NCI-H345 (cell line): ENCODE data around the gene ABCA1.
"Not testable (repeated sequence)": the region's sequence is repeated elsewhere in the genome, so short reads cannot be mapped to it uniquely, and the experiment has no call there.

ENCODE experiments used
- DNase-seq: peaks from one replicate; lab custom pipeline; 2025; lab: John Stamatoyannopoulos, UW

Gene ABCA1

DNA sequence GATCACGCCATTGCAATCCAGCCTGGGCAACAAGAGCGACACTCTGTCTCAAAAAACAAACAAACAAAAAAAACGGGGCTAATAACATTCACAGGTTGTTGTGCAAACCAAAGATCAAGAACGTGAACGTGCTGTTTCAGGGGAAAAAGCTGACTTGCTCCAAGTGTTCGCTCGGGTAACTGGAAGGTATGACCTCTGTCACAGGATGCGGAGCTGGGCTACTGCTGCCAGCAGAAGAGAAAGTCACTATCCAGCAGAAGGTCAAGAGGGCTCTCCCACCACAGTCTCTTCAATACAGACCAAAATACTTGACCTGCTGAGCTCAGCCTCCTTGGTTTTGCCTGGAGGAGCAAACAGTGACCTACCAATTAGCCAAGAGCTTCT is 59.7 kb downstream of the ABCA1 start:
- no peak for DNase-seq

DNA sequence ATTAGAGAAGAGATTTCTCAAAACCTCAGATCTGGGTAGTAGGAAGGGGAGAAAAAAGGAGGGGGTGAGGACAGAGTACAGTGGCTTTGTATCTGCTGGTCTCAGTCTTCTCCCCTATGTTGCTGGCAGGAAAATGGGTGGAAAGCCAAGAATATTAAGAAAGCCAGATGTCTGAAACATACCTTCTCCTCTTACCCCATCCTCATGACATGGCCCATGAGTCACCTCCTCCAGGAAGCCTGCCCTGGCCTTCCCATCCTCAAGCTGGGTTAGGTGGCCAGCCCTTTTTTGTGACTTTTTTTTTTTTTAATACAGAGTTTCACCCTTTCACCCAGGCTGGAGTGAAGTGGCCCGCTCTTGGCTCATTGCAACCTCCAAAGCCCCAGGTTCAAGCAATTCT is 61.8 kb downstream of the ABCA1 start:
- DNase-seq, result no peak

DNA sequence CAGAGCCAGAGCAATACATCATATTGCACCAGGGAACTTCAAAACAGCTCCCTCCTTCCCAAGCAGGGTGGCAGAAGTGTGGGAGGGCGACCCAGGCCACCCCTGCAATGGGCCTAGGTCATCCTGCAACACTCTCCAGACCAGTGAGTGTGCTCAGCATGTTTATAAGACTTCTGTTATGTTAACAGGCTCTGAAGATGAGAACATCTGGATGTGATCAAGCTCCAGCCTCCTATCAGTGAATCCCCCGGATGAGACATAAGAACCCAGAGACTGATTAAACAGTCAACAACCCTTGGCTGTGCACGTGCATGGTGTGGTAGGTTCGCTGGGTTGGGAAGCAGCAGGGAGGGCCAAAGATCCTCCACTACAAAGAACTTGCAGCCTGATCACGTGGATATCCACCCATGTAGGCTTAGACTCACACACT is 63.3 kb downstream of the ABCA1 start:
- no peak for DNase-seq

DNA sequence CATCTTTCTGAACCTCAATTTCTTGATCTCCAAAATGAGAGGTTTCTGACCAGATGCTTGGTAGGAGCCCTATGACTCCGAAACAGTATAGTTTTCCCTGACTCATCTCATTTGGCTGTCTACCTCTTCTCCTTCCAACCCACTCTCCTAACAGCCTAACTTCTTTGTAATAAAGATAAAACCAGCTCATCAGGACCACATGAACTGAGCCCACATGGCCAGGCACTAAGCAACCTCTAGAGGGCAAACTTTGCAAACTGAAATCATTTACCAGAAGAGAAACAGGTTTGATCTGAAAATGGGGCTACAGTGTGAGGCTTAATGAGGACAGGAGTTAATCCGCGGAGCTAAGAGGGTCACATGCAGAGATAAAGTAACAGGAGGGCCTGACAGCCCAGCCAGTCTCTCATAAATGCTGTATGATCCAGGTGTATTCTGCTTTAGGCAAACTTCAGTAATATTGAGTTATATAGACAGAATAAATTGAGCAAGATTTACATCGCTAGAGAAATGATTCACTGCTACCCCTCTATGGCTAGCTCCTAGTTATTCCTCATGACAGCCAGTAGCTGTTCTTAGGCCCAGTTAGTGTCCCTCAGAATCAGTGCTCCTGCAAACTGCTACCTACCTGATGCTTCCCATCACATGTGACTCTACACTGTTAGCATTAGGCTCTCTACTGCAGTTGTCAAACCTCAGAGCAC is 64.6 kb downstream of the ABCA1 start:
- DNase-seq, result peak; percentile 74

DNA sequence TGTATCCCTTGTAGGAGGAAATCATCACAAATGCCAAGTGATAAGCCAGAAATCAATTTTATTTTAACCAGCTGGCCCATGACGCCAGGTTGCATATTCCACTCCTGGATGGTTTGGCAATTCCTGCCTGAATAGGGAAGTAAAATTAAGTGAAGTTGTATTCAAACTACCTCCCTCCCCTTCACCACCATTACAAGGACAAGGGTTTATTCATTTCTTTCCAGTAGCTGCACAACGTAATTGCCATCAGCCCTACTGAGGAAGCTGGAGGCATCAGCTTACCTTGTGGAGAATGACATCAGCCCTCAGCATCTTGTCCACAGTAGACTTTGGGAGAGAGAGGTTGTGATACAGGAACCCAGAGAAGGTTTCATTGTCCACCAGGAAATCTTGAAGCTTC is 66.6 kb downstream of the ABCA1 start:
- DNase-seq, result no peak

DNA sequence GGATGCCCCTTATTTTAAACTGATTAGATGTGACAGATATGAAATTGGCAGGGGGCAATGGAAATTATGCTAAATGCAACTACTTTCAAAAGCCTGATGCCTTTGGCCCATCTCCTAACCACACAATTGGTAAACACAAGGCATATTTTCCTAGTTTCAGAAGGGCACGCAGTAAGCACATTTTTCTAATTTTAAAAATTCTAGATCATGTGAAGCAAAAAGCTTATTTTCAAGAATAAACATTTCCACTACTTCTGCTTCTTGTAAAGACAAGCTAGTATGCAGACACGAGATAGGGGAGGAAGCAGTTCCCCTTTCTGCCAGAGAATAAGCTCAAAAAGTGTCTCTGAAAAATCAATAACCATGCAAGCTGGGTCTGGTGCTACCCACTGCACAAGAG is 67.7 kb downstream of the ABCA1 start:
- DNase-seq, result no peak

DNA sequence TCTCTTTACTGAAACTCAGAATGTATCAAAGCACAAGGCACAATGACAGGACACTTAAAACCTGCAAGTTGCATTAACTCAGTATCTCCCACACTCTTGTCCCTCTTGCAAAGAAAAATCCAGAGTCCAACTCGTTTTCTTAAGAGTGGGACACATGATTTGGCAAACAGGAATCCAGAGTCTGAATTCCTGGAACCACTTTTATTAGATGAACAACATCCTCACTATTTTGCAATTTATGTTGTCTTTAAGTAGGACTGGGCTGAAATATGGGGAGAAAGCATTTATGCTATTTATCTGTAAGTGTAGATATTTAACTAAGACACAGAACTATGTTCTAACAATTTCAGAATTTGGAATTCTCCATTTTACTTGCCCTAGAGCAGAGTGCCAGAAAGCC is 69.1 kb downstream of the ABCA1 start:
- DNase-seq, result no peak

DNA sequence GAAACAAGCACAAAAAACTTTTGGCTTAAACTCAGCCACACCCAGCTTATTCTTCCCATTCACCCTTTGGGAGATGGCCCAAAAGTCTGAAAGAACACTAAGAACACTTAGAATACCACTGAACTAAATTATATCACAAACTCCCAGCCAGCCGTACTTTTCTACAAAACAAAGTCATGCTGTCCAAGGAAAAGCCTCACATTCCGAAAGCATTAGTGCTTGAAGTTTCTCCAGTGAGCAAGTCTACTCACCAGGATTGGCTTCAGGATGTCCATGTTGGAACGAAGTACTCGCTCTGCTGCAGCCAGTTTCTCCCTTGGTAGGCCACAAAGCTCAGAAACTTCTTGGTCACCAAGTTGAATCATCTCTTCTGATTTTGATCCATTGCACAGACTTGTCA is 69.7 kb downstream of the ABCA1 start:
- no peak for DNase-seq

DNA sequence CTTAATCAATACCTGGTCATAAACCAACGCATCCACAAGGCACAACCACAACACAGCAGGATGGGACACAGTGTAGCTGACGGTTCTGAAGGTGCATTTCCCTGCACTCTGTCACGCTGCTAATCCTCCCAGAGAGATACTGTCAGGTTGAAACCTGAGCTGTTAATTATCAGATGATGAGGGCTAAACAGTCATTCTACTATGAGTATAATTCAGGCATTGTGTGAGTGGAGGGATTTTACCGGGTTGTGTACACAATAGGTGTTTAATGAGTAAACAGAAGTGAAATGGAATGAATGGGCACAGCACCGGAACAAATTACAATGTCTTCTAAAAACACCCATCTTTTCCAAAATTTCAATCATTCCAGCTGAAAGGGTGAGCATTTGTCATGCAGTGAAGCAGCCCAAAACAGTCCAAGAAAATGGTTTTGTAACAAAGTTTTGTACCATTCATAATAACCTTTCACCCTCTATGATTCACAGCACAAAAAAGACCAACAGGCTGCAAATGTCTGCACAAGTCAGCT is 71.5 kb downstream of the ABCA1 start:
- peak; percentile 83 for DNase-seq

DNA sequence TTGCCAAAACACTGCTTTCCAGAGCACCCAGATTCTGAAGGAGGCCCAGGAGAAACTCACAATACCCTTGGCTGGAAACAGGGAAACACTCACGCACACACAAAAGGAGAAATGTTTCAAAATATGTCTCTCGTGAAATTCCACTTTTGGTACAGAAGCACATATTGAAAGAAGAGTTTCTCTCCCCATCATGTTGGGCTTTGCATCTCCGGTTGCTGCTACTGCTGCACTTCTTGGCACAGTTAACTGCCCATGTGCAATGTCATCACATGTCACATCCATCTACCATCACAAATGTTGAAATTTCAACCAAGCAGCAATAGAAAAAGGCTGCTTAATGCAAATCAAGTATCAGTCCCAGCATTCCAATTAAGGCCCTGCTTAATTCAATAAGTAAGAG is 72.1 kb downstream of the ABCA1 start:
- no peak for DNase-seq

DNA sequence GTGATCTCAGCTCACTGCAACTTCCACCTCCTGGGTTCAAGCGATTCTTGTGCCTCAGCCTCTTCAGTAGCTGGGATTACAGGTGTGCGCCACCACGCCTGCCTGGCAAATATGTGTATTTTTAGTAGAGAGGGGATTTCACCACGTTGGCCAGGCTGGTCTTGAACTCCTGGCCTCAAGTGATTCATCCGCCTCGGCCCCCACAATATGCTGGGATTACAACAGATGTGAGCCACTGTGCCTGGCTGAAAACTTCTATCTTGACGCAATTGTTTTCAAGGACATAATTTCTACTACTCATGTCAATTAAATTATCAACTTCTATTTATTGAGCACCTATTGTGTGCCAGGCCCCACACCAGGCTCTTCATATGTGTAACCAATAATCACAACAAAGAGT is 72.7 kb downstream of the ABCA1 start:
- not testable (repeated sequence) for DNase-seq

DNA sequence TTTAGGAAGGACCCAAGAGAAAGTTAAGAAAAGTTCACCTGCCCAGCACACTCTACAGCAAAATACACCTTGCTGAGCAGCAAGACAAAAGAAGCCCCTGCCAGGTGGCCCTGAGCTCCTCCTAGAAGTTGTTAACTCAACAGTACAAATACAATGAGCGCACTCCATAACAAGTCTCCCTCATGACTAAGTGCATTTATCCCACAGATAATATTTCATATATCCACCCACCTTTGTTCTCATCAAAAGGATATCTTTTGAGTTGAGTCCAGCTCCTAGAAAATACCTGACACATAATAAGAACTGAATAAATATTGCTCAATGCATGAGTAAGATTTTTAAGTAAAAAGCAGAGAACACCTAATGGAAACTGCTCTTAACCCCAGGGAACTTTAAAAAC is 73.3 kb downstream of the ABCA1 start:
- peak; percentile 30 for DNase-seq

DNA sequence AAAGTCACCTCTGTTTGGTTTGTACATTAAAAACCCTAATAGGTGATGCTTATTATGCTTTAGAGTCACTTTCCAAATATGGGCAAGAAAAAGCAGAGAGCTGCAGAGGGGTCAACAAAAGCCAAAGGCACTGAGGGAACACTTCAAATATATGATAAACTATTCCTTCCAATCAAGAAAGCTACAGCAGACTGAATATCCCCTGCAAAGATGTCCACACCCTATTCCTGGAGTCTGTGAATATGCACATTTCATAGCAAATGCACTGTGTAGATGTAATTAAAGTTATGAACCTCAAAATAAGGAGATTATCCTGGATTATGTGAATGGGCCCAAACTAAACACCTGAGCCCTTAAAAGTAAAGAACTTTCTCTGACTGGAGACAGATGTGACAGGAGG is 74.3 kb downstream of the ABCA1 start:
- no peak for DNase-seq

DNA sequence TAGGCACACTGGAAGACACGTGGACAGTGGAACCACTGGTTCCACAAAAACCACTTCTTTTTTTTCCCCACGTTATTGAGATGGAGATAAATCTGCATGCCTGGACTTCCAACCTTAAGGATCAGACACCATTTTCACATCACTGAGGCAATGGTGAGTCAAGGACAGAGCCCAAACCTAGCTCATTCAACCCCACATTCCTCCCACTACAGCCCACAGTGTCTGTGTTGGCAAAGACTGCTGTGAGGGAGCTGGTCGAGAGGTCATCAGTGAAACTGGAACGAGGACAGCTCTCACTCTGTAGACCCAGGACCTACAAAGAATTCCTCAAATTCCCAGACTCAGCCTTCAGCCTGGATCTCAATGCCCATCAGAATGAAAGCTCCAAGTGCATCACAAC is 74.8 kb downstream of the ABCA1 start:
- DNase-seq, result no peak

DNA sequence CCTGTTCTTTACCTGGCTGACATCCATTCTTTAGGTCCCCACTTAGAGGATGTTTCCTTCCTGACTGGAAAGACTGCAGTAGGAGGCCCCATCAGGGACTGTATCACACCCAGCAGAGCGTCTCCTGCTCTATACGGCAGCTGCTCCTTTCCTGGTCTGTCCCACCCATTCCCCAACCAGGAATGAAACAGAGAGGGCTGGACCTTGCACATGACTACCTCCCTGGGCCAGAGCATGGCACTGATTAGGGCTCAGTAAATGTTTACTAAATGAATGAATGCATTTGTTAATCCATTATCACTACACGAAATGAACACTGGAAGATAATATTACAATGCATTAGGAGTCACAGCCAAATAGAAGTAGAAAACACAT is 76.4 kb downstream of the ABCA1 start:
- DNase-seq, result no peak

DNA sequence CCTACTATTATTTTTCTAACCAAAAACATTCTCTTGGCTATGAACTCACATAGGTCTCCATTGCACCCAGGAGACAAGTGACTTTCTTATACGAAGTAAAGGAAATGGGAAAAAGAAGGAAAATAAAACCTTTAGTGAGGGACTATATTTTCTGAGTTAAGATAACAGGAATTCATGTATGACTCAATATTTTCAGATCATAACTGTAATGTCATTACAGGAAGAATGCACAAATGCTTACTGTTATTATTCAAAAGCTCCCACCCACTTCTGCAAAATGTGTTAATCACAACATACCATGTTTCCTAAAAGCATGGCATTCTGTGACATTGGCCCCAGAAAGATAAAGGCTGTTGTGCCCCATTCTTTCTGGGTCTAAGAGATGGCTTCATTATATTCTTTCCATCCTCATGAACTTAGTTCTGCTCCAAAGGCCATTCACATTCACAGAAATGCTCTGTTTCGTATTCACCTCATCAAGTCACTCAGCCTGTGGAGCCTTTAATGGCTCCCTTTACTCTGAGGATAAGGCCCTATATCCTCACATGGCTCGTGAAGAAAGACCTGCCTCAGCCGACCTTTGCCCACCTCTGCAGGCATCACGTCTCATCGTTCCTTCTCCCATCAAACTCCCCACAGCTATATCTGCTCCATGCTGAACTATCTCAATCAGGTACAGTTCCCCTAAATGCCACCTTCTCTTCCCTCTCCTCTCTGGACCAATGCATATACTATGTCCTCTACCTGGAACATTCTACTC is 77.0 kb downstream of the ABCA1 start:
- no peak for DNase-seq

DNA sequence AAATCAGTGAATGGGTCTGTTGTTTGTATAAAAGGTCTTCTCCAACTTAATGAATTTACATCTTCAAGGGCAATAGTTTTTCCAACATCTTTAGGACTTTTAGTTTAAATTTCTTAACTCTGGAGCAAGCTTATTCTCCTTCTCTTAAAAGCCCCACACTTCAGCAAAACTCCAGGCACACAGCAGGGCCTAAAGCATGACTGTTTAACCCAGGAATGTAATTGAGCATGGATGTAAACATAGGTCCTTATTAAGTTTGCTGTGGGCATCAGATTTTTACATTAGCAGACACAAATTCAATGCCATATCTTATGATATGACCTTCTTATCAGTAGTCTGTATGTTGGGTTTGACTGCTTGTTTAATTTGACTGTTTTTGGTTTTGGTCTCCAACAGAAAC is 78.9 kb downstream of the ABCA1 start:
- no peak for DNase-seq

DNA sequence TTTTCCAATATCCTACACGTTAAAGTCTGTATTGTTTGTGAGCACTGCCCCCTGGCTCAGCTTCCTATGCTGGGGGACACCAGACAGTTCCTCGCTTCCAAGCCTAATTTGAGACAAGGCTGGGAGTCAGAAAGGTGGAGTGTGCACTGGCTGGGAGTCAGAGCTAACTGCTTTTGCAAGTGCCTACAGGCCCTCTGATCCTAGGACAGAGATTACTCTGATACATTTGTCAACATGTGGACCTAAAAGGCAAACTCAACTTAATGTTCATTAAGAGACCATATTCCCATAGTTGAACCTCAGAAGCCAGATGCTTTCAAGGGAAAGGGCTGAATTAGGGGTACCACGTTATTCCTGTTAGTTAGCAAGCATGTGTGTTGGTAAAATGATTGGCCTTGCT is 83.2 kb downstream of the ABCA1 start:
- DNase-seq, result no peak

DNA sequence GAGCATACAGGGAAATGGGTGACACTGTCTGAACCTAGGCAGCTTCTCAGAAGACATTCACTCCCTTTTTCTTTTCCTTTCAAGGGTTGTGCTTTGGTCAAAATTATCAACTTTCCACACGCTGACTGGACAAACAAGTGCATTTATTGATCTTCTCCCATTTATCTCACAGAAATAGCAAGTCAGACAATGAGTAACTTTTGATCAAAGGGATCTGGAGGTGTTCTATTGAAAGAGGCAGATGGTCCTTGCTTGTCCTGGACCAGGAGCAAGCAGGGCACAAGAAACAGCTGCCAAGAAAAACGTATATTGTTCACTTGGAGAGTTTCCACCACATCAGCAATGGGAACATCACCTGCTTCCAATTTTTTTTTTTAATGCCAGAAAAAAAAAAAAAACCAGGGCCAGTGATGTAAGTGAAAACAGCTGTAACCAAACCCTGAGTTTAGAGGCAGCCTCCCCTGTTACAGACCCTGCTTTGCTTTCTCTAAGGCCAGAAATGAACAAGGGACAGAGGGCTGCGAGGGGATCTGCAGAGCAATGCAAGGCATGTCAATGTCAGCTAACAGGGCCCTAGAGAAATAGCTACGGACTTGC is 84.2 kb downstream of the ABCA1 start:
- DNase-seq, result no peak

DNA sequence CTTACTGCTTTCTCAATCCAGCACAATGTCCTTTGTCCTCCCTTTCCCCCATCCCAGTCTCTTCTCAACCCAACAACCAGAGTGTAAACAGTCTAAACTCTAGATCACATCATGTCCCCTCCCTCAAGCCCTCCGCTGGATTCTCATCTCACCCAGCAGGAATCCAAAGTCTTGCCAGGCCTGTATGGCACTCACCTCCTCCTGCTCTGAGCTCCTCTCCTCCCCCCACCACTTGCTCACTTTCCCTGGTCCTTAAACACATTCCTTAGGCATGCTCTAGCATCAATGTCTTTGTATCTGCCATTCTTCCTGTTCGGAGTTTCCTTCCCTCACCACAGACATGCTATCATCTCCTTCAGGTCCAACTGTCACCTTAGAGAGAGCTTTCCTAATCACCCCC is 85.3 kb downstream of the ABCA1 start:
- no peak for DNase-seq

DNA sequence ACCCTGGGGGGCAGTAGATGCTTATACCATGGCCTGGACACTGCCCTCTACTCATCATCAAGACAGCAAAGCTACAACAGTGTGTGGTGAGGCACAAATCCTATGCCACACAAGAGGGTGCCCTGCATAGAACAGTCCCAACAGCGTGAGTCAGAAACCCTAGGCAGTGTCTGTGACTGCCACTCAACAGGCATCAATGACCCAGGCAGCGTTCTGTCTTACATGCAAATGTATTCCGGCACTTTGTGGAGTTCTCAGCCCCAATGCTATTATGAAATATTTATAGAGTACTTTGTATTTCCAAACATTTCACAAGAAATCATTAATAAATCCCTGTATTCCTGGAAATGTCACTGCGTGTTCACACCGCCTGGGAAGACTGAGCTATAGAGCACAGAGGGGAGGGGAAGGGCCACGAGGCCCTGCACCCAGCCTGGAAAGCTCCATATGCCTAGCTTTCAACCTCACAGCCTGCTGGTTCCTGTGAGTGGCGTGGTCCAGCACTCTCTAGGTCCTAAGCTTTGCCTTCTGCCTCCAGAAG is 86.3 kb downstream of the ABCA1 start:
- no peak for DNase-seq

DNA sequence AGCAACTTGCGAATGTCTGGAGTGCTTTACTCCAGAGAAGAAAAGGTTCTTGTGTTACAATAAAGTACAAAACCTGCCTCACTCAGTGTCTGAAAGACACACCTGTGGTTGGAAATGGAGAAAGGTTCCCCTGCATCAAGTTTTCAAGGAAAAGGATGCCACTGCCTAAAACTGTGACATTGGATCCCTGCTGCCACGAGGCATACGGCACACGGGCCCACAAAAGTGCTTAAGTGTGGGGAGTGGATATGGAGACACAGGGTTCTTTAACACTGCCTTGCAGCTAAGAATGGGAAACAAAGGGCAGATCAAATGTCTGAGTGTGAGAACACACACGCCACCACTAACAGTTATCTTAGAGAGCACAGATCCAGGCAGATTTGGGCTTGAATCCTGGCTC is 89.0 kb downstream of the ABCA1 start:
- DNase-seq, result no peak

DNA sequence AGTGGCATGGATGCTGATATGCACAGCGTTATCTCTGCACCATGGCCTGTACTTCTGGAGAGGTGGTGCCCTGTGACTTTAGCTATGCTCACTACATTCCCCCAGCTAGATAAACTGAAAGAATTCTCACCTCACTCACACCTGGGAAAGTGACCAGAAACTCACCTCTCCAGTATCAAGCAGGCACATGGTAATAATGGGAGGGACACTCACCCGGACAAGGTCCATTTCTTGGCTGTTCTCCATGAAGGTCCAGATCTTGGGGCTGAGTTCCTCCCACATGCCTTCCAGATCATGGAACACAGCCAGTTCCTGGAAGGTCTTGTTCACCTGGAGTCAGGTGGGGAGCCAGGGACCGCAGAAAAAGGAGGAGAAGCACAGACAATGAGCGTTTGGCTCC is 91.2 kb downstream of the ABCA1 start:
- no peak for DNase-seq
